ENCODE results near the gene PRKN. TPM values are rescaled to one million over a fixed set of nuclear protein-coding genes. Genes with fewer than 3 reads are reported as not detected.

The PRKN gene
- total RNA-seq, 1 donor from 2014 or later = 7.0 TPM

DNA sequence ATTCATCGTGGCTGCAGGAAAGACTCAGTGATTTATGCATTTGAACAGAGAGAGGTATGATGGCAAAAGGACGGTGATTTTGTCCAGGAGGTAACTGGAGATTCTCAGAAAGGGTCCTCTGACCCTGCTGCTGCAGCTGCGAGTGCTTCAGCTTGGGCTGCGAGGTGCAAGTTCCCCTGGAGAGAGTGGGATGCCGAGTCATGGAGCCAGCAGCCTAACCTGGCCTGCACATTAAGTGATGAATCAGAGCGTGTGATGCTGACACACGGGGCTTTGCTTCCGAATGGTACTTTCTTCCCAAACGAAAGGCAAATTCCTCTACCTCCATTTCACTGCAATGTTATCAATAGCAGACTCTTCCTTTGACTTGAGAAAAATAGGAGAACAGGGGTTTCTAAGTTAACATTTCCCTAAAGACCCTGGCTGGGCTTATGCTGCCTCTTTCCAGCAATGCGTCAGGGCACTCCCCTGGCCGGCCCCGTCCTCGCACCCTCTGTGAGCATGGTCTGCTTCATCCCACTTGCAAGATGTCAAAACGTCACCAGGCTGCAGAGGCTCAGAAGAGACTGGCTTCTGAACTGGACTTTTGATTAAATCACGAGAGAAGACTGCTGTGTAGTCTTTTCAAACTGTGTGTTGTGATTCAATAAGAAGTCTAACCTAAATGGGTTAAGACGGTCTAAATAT, 825.7 kb downstream of the PRKN start:
- no peak overlapping the region for H3K27ac Mint-ChIP-seq (ENCODE audit: unreplicated experiment)
- H3K9me3 Mint-ChIP-seq (ENCODE audit: unreplicated experiment) = peaks cover 4% of the 10 kb centered on the region
- H3K36me3 Mint-ChIP-seq (ENCODE audit: unreplicated experiment) = no peaks in the 10 kb centered on the region
- no peaks in the 10 kb centered on the region for H3K4me1 Mint-ChIP-seq (ENCODE audit: low read depth, unreplicated experiment)
- no peak for DNase-seq
- no peak overlapping the region for H3K4me3 Mint-ChIP-seq (ENCODE audit: unreplicated experiment)
- TF ChIP-seq, protein P1, sequence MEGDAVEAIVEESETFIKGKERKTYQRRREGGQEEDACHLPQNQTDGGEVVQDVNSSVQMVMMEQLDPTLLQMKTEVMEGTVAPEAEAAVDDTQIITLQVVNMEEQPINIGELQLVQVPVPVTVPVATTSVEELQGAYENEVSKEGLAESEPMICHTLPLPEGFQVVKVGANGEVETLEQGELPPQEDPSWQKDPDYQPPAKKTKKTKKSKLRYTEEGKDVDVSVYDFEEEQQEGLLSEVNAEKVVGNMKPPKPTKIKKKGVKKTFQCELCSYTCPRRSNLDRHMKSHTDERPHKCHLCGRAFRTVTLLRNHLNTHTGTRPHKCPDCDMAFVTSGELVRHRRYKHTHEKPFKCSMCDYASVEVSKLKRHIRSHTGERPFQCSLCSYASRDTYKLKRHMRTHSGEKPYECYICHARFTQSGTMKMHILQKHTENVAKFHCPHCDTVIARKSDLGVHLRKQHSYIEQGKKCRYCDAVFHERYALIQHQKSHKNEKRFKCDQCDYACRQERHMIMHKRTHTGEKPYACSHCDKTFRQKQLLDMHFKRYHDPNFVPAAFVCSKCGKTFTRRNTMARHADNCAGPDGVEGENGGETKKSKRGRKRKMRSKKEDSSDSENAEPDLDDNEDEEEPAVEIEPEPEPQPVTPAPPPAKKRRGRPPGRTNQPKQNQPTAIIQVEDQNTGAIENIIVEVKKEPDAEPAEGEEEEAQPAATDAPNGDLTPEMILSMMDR (IDR thresholded peaks at IDR 0.05; ENCODE audit: partially characterized antibody, unreplicated experiment) = no peak
- H3K27me3 Mint-ChIP-seq (ENCODE audit: unreplicated experiment) = no peaks in the 10 kb centered on the region

DNA sequence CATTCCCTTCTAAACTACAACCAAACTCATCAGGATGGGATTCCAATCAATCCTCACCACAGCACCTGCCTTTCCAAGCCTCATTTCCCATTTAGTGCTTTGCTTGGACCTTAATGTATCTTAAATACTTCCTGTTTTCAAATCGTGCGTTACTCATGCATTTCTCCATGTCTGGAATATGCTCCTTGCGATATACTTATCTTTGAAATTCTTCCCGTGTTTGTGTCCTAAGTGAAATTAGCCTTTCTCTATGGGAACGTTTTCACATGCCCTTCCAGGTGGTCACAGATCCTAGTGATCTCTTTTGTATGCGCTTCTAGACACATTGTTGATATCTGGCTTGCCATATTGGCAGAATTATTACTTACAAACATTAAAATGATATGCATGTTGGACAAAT, 833.1 kb downstream of the PRKN start:
- no peak overlapping the region for H3K27ac Mint-ChIP-seq (ENCODE audit: unreplicated experiment)
- H3K9me3 Mint-ChIP-seq (ENCODE audit: unreplicated experiment) = peaks cover 2% of the 10 kb centered on the region
- TF ChIP-seq, protein P1 (IDR thresholded peaks at IDR 0.05; ENCODE audit: partially characterized antibody, unreplicated experiment) = no peak
- DNase-seq = no peak
- H3K27me3 Mint-ChIP-seq (ENCODE audit: unreplicated experiment) = peaks cover 3% of the 10 kb centered on the region
- no peak overlapping the region for H3K4me3 Mint-ChIP-seq (ENCODE audit: unreplicated experiment)
- no peaks in the 10 kb centered on the region for H3K36me3 Mint-ChIP-seq (ENCODE audit: unreplicated experiment)
- H3K4me1 Mint-ChIP-seq (ENCODE audit: low read depth, unreplicated experiment) = peaks cover 10% of the 10 kb centered on the region

DNA sequence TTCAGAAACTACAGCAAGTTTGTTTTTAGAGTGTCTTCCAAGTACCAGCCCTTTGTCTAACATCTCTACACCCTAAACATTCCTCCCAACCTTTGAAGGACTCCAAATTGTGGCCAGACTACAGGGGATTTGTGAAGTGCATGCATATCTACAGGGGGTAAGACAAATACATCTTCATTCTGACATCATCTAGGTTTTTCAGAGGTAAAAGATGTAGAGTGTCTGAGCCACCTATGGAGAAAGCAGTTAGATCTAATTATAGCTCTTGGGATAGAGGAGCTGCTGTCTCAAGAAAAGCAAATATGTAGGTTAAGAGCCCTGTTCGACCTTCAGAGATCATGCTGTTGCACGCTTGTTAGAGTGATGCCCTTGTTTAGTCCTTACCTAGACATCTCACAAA, 836.0 kb downstream of the PRKN start:
- TF ChIP-seq, protein P1 (IDR thresholded peaks at IDR 0.05; ENCODE audit: partially characterized antibody, unreplicated experiment) = no peak
- Mint-ChIP-seq H3K9me3 (ENCODE audit: unreplicated experiment) (peaks cover 2% of the 10 kb centered on the region), H3K36me3 (ENCODE audit: unreplicated experiment) (no peaks in the 10 kb centered on the region), H3K4me3 (ENCODE audit: unreplicated experiment) (no peak overlapping the region), H3K27ac (ENCODE audit: unreplicated experiment) (no peak overlapping the region), H3K27me3 (ENCODE audit: unreplicated experiment) (peaks cover 3% of the 10 kb centered on the region), H3K4me1 (ENCODE audit: low read depth, unreplicated experiment) (peaks cover 10% of the 10 kb centered on the region)
- DNase-seq = no peak

DNA sequence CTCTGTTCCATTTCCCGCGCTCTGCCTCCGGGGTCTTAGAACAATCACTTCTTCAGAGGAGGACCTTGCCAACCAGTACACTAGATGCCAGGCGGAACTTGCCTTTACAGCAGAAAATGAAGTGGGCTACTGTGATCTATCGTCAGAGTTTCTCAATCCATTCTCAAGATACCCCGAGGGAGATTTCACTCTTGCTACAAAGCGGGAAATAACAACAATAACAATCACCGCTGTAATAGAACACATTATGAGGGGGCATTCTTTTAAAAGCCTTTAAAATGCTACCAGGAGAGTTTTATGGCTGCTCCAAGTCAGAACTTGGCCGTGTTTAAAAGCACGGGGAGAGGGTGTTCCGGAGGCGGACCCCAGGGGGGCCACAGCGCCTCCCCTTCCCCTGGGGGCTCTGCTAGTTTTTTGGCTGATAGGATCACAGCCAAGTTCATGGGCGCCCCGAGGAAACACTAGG, 836.7 kb downstream of the PRKN start:
- H3K27ac Mint-ChIP-seq (ENCODE audit: unreplicated experiment) = no peak overlapping the region
- peaks cover 2% of the 10 kb centered on the region for H3K9me3 Mint-ChIP-seq (ENCODE audit: unreplicated experiment)
- TF ChIP-seq, protein P1 (IDR thresholded peaks at IDR 0.05; ENCODE audit: partially characterized antibody, unreplicated experiment) = no peak
- H3K27me3 Mint-ChIP-seq (ENCODE audit: unreplicated experiment) = peaks cover 2% of the 10 kb centered on the region
- H3K36me3 Mint-ChIP-seq (ENCODE audit: unreplicated experiment) = no peaks in the 10 kb centered on the region
- H3K4me3 Mint-ChIP-seq (ENCODE audit: unreplicated experiment) = no peak overlapping the region
- H3K4me1 Mint-ChIP-seq (ENCODE audit: low read depth, unreplicated experiment) = peaks cover 10% of the 10 kb centered on the region
- no peak for DNase-seq

DNA sequence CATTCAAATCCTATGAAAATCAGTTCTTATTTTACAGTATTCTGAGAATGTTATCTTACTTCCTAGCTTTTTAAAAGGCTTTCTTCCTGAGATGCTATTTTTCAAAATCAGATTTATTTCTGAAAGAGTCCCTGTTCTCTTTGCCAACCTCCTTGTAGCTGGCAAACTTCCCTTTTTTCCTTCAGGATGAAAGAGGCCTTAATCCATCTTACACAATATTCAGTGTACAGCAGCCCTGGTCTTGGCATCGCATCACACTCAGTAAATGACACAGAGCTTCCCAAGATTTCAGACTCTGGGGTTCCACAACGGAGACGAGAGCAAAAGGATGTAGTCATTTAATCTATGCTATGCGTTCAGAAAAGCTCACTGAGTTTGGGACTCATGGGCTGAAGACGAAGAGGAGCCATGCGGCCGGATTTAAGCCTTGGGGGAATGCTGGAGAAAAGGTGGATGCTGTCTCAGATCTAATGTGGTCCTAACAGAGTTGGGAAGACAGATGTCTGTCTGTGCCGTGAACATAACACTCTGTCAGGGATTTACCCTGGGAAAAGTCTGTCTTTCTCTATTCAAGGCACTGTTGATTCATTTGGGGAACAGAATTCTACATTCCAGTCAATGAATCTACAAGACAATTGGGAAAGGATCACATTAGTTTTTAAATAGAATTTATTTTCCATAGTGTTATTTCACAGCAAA, 837.3 kb downstream of the PRKN start:
- Mint-ChIP-seq H3K9me3 (ENCODE audit: unreplicated experiment) (peaks cover 2% of the 10 kb centered on the region), H3K4me1 (ENCODE audit: low read depth, unreplicated experiment) (peaks cover 10% of the 10 kb centered on the region), H3K36me3 (ENCODE audit: unreplicated experiment) (no peaks in the 10 kb centered on the region), H3K27me3 (ENCODE audit: unreplicated experiment) (no peaks in the 10 kb centered on the region), H3K27ac (ENCODE audit: unreplicated experiment) (no peak overlapping the region), H3K4me3 (ENCODE audit: unreplicated experiment) (no peak overlapping the region)
- DNase-seq = no peak
- TF ChIP-seq, protein P1 (IDR thresholded peaks at IDR 0.05; ENCODE audit: partially characterized antibody, unreplicated experiment) = no peak
